Muscle of leg (tissue), 11 donors: ENCODE measurements around the gene SLIT1. TPM values are rescaled to one million over a fixed set of nuclear protein-coding genes. Genes with fewer than 3 reads are reported as not detected.

Source experiments
- DNase-seq: peaks from one replicate; pipeline ENCODE4 v3.0.0; 2013
- H3K27ac ChIP-seq: one replicate; pipeline ENCODE4 v1.5.1; 2013; ENCODE audit warnings: mild to moderate bottlenecking, low read length, control low read depth
- H3K27me3 ChIP-seq: one replicate; pipeline ENCODE4 v1.6.1; 2013; ENCODE audit warnings: low read length; ENCODE audit not compliant: control insufficient read depth, insufficient read depth
- H3K36me3 ChIP-seq: one replicate; pipeline ENCODE4 v1.6.1; 2013; ENCODE audit warnings: low read length; ENCODE audit not compliant: control insufficient read depth, insufficient read depth
- H3K4me1 ChIP-seq: one replicate; pipeline ENCODE4 v1.6.1; 2013; ENCODE audit warnings: low read length; ENCODE audit not compliant: control insufficient read depth, insufficient read depth
- H3K4me3 ChIP-seq: one replicate; pipeline ENCODE4 v1.5.1; 2013; ENCODE audit warnings: low read length, control low read depth
- H3K9me3 ChIP-seq: replicated peaks from 2 replicates; pipeline ENCODE4 v1.6.1; 2013; ENCODE audit warnings: low read depth, low read length; ENCODE audit not compliant: control insufficient read depth
- WGBS: methylation state at CpG from one replicate; pipeline ENCODE4 v1.1.5; 2013; ENCODE audit warnings: missing lambda C conversion rate; ENCODE audit not compliant: insufficient coverage; 5-methylcytosine and 5-hydroxymethylcytosine counted together
- polyA plus RNA-seq, 8 donors: library from polyadenylated mRNA; unstranded; fragments of 120-200 nt; gene quantifications; one replicate each; pipeline versions ENCODE4 v1.2.1 to v1.2.3, GENCODE V29; 2013; ENCODE audit warnings: inconsistent platforms in 1 of 8, low replicate concordance in 1 of 8; ENCODE audit not compliant: insufficient read length in 8 of 8, insufficient read depth in 1 of 8
- total RNA-seq: library from RNA; stranded (reverse); fragments of 120-200 nt; gene quantifications from one replicate; pipeline ENCODE4 v1.2.4, GENCODE V29; 2013

Gene SLIT1
- total and polyA plus RNA-seq, 9 donors = 0.35 to 1.4 (median 1.1) TPM

DNA sequence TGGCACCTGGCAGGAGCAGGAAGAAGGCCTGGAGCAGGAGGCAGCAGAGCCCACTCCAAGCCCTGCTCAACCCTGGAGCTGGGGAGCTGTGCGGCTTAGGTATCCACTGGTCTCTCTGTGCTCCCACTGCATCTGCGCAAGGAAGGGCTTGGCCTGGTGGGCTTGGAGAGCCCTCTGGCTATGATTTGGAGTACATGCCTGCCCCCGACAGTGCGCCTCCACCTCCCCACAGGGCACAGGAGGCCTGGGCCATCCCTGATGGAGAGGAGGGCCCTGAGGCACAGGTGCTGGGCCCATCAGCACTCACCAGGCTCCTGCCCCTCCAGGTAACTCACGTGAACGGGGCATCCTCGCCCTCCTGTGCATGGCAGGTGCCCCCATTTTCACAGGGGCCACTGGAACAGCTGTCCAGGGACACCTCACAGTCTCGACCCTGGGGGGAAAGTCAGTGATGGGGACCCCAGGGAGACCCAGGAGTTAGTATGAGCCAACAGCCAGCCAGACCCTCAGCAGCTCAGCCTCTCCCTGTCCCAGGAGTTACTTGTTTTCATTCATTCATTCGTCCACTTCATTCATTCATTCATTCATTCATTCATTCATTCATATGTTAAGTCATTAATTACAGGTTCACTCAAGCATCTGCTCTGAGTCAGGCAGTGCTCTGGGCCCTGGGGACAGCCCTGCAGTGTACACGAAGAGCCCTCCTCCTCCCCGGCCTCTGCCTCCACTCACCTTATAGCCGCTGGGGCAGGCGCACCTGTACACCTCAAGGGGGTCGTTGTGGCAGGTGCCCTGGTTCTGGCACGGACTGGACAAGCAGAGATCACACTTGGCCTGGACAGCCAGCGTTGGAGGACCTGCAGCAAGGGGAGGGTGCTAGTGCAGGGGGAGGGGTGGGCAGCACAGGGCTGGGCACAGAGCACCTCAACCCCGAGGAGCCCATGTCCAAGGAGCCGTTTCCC, 167.2 kb downstream of the SLIT1 start:
- no peaks in the 10 kb centered on the region for H3K9me3 ChIP-seq
- H3K36me3 ChIP-seq = no peaks in the 10 kb centered on the region
- peaks cover 25% of the 10 kb centered on the region for H3K4me1 ChIP-seq
- no peak for DNase-seq
- H3K27ac ChIP-seq = no peak overlapping the region
- H3K4me3 ChIP-seq = no peak overlapping the region
- 89% methylated on average over 11 of the region's 18 CpGs for WGBS
- H3K27me3 ChIP-seq = no peaks in the 10 kb centered on the region

DNA sequence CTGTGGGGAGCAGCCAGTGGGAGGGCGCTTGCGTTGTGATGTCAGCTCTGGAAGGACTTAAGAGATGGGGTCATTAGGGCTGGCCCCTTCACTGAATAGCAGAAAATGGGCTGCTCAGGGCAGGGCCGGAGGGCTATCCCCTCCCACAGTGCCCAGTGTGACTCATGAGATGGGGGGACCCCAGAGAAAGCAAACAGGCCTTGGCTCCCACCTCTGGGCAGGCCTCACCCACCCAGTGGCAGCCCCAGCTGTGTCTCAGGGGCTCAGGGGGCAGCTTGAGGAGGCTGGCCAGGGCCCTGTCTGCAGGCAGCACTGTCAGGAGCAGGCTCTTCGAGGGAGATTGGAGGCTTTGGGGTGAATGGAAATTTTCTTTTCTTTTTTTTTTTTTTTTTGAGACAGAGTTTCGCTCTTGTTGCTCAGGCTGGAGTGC, 168.3 kb downstream of the SLIT1 start:
- no peak for DNase-seq
- Histone ChIP-seq H3K4me3 (no peak overlapping the region), H3K36me3 (no peaks in the 10 kb centered on the region), H3K27ac (no peak overlapping the region), H3K9me3 (no peaks in the 10 kb centered on the region), H3K4me1 (peaks cover 25% of the 10 kb centered on the region), H3K27me3 (no peaks in the 10 kb centered on the region)
- WGBS = 50% methylated on average over 1 of the region's 5 CpGs

DNA sequence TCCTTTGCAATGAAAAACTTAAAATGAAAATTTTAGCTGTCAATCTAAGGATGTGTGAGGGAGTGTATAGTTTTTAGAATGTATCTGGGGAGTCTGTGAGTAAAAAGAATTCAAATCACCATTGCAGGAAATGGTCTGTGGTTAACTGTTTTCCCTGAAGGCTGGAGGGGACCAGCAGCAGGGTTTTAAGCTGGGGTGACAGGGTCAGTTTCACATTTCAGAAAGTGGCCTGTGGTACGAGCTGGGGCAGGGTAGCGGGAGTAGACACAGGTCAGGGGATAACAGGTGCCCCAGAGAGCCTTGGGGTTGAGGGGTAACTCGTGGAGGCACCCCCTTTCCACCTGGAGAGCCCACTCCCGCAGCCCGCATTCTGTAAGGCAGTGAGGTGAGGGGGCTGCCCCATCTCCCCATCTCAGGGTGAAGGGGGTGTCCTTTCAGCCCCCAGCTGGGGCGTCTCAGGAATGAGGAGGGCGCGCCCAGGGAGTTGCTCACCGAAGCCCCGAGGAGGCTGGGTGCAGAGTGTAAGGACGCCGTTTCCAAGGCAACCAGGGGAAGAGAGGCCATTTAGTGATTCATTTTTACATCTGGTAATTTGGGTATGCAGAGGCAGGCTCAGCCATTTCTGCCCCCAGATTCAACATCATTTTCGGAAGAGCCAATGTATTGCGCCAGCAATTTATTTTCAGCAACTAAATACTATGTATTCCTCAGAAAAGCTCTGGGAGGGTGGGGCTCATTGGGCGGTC, 168.9 kb downstream of the SLIT1 start:
- H3K4me1 ChIP-seq = peaks cover 25% of the 10 kb centered on the region
- H3K27me3 ChIP-seq = no peaks in the 10 kb centered on the region
- no peak overlapping the region for H3K27ac ChIP-seq
- H3K4me3 ChIP-seq = no peak overlapping the region
- DNase-seq = no peak
- H3K9me3 ChIP-seq = no peaks in the 10 kb centered on the region
- 60% methylated on average over 10 of the region's 15 CpGs for WGBS
- no peaks in the 10 kb centered on the region for H3K36me3 ChIP-seq

DNA sequence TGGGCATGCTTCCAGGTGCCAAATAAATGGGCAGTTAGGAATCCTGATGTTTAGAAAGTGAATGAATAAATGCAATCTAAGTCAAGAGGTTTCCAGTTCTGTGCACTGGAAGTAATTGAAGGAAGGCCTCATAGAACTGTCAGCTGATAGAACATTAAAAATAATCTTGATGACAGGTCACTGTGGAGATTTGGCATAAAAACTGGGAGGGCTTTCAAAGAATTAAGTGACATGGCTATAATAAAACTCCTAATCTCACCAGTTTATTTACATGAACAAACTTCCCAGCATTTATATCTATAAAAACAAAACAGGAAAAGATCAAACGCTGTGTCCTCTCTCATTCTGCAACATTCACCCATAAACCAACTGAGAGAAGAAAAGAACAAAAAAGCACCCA, 170.5 kb downstream of the SLIT1 start:
- DNase-seq = no peak
- Histone ChIP-seq H3K4me1 (peaks cover 14% of the 10 kb centered on the region), H3K27ac (no peak overlapping the region), H3K4me3 (no peak overlapping the region), H3K36me3 (no peaks in the 10 kb centered on the region), H3K27me3 (no peaks in the 10 kb centered on the region), H3K9me3 (no peaks in the 10 kb centered on the region)
- WGBS = no CpG with 5 or more reads among the region's 1 CpG

DNA sequence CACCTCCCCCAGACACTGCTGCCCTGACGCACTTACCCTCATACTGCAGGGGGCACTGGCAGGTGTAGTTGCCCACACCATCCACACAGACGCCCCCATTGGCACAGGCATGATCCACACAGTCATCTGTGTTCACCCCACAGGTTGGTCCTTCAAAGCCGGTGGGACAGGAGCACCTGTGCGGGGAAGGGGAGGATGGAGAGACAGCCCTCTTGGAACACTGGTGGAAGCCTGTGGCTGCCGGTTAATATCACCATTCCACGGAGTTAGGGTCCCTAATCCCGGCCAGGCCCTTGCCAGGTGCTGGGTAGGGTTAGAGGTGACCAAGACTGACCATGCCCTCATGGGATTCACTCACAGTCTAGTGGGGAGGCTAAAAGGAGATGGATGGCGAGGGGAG, 171.8 kb downstream of the SLIT1 start:
- H3K27ac ChIP-seq = no peak overlapping the region
- no peak for DNase-seq
- no peak overlapping the region for H3K4me3 ChIP-seq
- WGBS = 86% methylated on average over 5 of the region's 8 CpGs
- H3K4me1 ChIP-seq = peaks cover 2% of the 10 kb centered on the region
- H3K27me3 ChIP-seq = no peaks in the 10 kb centered on the region
- H3K9me3 ChIP-seq = no peaks in the 10 kb centered on the region
- no peaks in the 10 kb centered on the region for H3K36me3 ChIP-seq

DNA sequence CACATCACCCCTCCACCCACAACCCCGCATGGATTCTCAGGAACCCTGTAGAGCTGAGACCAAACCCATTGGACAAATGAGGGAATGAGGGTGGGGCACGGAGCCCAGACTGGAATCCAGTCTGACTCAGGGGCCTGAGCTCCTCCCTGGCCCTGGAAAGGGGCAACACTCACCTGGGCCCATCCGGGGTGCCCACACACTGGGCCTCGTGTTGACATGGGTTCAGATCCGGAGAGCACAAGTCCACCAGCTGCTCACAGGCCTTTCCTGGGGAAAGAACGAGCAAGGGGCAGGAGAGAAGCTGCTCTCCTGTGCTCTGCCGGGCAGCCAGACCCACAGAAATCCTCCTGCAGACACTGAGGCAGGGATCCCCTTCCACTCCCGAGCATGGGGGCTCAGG, 172.2 kb downstream of the SLIT1 start:
- H3K9me3 ChIP-seq = no peaks in the 10 kb centered on the region
- no peak for DNase-seq
- WGBS = 83% methylated on average over 7 of the region's 8 CpGs

DNA sequence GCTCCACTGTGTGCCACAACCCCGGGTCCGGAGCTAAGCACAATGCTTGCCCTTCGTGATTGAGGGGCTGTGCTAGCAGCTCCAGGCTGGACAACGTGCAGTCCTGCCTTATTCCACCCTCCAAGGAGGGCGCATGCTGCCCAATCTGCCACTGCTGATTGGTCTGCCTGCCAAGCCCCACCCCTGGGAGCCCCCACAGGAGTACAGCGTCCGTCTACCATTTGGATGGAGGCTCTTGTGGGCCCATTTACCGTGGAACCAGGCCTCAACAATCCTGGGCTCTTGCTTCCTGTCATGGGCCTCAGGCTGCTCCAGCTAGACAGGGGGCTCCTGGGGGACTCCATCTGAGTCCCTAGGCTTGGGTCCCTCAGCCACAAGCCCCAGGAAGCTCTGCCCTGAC, 173.3 kb downstream of the SLIT1 start:
- Histone ChIP-seq H3K4me3 (no peak overlapping the region), H3K27ac (no peak overlapping the region), H3K4me1 (no peaks in the 10 kb centered on the region), H3K9me3 (peaks cover 2% of the 10 kb centered on the region), H3K27me3 (no peaks in the 10 kb centered on the region), H3K36me3 (no peaks in the 10 kb centered on the region)
- WGBS = 75% methylated on average over 7 of the region's 8 CpGs
- no peak for DNase-seq

More for the DNA sequence above, 172.2 kb downstream of the SLIT1 start:
- Histone ChIP-seq H3K4me3 (no peak overlapping the region), H3K4me1 (peaks cover 2% of the 10 kb centered on the region), H3K27me3 (no peaks in the 10 kb centered on the region), H3K27ac (no peak overlapping the region), H3K36me3 (no peaks in the 10 kb centered on the region)

DNA sequence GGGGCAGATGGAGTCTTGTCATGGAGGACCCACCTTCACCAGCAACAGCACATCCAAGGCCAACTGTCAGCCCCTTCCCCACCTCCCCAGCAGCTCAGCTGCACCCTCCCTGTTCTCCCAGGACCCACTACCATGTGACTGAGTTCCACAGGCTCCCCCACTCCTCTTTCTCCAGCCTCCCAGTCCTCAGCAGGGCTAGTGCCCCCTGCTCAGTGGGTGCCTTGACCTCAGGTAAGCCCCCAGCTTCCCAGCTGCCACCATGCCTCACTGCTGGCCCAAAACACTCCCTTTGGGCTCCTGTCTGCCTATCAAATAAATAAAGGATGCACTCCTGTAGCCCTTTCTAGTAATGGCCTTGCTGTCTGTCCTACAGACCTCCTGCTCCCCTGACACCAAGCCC, 174.4 kb downstream of the SLIT1 start:
- H3K4me1 ChIP-seq = no peaks in the 10 kb centered on the region
- no peak for DNase-seq
- H3K9me3 ChIP-seq = peaks cover 2% of the 10 kb centered on the region
- no peaks in the 10 kb centered on the region for H3K27me3 ChIP-seq
- H3K27ac ChIP-seq = no peak overlapping the region
- H3K4me3 ChIP-seq = no peak overlapping the region
- no peaks in the 10 kb centered on the region for H3K36me3 ChIP-seq

DNA sequence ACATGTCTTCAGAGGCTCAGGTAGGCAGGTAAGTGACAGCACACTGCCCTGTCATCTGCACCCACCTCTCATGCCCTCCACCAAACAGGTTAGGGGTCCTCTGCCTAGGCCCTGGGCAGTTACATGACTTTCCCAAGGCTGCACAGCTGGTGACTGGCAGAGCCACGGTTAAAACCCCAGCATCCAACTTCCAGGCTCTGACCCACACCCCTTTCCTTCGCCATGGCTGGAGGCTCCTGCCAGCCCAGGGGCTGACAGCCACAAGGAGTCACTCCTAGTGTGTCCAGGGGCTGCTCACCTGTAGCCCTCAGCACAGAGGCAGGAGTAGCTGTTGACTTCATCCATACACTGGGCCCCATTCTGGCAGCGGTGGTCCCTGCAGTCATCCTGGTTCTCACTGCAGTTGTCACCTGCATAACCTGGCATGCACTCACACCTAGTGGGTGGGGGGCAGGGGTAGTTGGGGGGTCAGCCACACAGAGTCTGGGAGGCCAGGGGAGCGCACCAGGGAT, 175.0 kb downstream of the SLIT1 start:
- Histone ChIP-seq H3K27me3 (no peaks in the 10 kb centered on the region), H3K27ac (no peak overlapping the region), H3K36me3 (no peaks in the 10 kb centered on the region), H3K9me3 (peaks cover 2% of the 10 kb centered on the region), H3K4me3 (no peak overlapping the region), H3K4me1 (no peaks in the 10 kb centered on the region)
- 78% methylated on average over 2 of the region's 4 CpGs for WGBS
- no peak for DNase-seq

DNA sequence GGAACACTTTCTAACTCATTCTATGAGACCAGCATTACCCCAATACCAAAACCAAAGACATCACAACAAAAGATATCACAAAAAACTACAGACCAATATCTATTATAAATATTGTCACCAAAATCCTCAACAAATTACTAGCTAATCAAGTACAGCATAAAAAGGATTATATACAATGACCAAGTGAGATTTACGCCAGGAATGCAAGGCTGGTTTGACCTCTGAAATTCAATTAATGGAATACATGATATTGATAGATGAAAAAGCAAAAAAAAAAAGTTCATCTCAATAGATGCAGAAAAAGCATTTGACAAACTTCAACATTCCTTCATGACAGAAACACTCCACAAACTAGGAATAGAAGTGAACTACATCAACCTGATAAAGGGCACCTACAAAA, 178.3 kb downstream of the SLIT1 start:
- no peaks in the 10 kb centered on the region for H3K27me3 ChIP-seq
- H3K4me1 ChIP-seq = no peaks in the 10 kb centered on the region
- no peak overlapping the region for H3K27ac ChIP-seq
- DNase-seq = no peak
- peaks cover 2% of the 10 kb centered on the region for H3K9me3 ChIP-seq
- H3K36me3 ChIP-seq = no peaks in the 10 kb centered on the region
- WGBS = no CpG with 5 or more reads among the region's 1 CpG
- H3K4me3 ChIP-seq = no peak overlapping the region
